ENCODE results near the gene PPME1.

The PPME1 gene

DNA sequence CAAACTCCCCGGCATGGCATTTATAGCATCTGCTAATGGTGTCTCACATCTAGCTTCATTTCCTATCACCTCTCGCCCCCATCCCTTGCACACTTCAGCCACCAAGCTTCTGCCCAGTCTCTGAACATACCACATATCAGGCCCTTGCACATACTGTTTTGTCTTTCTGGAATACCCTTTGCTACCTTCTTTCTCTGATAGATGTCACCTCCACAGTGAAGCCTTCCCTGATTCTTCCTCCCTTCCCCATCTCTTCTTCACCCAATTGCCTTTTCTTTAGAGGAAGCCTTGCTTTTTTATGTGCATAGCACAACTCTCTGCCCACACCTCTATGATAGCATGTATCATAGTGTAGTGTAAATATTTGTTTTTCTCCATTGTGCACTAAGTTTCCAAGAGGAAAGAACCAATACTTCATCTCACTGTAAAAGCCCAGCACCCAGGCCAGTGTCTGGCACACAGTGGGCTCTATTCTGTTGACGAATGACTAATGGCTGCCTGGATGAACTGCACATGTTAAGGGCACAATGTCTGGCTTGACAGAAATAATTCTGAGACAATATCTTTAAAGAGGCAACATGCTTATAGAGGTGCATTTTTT, 112.6 kb downstream of the PPME1 start:
- no peak for DNase-seq

DNA sequence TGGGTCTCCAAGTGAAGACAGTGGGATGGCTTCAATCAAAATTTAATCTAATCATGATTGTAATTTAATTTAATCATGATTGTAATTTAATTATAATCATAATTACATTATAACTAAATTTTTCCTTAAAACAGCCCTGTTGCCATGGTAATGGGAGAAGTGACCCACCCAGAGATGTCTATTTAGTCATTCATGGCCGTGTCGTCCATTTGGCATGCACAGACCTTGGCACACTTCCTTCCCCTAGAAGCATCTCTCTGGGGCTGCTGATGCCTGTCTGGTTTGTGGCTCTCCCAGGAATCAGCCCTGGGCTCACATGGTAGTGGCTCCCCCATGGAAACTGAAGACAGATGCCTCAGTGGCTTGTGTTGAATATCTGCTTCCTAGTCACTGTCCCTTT, 113.4 kb downstream of the PPME1 start:
- DNase-seq = no peak

DNA sequence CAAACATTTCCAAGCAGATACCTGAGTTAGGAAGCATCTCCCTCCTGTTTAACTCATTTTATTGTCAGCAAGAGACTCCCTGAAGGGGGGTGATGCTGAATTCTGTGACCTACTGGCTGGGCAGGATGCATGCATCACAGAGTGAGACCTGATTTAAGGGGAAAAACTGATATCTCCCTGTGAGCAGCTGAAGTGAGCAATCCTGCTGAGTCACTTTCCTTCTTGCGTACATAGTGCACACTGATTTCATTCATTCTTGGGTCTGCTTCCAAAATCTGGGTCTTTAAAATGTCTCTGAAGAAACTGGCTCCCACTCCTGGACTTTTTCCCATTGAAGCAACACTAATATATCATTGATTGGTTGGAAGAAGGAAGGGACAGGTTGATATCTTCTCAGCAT, 117.1 kb downstream of the PPME1 start:
- no peak for DNase-seq

DNA sequence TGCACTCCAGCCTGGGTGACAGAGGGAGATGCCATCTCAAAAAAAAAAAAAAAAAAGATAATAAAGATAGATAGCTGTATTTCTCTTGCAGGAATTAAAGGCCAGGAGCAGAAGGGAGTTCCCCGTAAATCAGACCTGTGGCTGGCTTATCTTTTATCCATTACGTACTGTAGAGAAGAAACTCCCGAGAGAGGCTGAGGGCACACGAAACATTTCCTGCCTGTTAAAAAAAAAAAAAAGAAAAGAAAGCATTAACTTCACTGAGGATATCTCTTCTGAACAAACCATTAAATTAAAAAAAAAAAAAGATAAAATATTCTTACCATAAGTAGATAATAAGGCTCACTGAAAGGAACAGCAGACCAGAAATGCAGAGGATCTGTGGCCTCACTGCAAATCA, 117.8 kb downstream of the PPME1 start:
- no peak for DNase-seq

DNA sequence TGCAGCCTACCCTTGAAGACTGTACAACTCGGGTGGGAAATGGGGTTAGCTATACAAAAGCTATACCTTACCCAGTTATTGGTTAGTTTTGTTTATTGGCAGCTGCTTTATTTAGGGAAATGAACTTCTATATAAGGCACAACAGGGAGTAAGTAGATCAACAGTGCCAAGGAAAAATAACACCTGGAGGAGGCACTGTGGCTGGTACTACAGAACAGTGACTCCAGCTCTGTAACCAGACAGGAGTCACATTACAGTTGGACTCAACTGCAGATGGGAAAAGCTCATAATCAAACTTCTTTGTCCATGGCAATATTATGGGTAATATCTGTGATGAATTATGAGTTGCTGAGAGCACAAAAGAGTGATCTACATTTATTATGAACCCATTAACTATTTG, 126.4 kb downstream of the PPME1 start:
- no peak for DNase-seq

DNA sequence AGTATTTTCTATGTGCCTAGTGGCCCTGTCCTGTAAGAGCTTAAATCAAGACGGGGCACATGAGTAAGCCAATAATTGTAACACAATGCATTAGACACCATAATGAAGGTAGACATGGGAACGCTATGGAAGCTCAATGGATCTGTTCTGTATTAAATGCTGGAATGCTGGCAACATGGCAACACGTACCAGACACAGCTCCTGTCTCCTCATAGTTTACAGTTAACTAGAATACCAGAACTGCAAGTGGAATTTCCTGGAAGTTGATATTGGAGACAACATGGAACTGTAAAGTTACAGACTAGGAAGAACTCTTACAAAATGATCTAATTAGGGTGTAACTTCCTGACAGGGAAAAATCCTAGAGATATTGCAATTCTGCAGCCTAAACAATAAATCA, 127.9 kb downstream of the PPME1 start:
- no peak for DNase-seq

Data from T-helper 9 cell (primary cell).